Fibroblast of skin of scalp (primary cell): ENCODE measurements around the gene DLD.
"Not testable (repeated sequence)": the region's sequence is repeated elsewhere in the genome, so short reads cannot be mapped to it uniquely, and the experiment has no call there.

ENCODE experiments used
- DNase-seq: peaks from one replicate; pipeline ENCODE4 v3.0.0-alpha.2; 2013

Gene DLD

DNA sequence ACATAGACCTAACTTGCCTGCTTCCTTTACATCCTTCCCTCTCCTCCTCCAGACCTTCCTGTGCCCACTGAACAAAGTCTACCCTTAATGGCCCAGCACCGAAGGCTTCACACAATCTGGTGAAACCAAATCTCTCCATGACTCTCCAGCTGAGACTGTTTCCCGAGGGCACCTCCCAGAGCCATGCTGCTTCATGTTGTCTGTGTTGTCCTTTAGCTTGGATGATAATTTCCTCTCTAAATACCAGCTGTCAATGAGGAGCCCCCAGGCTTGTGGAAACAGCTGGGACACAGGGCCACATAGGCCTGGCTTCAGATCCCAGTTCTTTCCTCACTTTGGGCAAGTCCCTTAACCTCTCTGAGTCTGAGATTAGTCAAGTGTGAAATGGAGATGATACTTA, 54.3 kb downstream of the DLD start:
- DNase-seq, result no peak

DNA sequence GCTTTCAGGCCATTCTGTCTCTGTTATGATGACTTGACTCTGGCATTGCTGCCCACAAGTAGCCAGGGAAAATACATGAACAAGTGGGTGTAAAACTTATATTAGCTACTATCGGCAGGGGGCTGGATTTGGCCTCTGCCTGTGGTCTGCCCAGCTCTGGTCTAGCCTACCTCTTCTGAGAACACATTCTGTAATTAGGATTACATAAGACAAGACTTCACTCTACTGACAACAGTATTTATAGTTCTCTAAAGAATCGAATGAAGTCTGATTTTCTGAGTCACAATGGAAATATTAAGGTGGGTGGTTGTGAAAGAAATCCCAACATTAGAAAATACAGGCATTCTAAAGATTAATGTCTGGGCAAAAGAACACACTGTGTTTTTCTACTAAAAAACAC, 55.5 kb downstream of the DLD start:
- no peak for DNase-seq

DNA sequence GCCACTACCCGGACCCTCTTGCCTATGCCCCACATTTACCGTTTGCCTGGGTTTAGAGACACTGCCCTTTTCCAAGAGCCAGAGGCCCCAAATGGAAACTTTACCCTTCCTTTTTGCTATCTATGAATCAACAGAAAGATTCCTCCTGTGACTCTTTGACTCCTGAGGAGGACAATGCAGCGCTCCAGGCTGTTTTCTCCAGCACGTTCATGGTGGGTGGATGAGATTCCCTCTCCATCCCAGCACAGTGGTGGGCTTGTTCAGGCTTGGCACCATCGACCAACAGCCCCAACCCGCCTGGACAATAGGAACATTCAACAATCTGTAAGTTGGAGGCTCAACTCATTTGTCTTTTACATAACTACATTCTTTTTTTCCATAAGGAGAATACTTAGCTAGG, 55.9 kb downstream of the DLD start:
- no peak for DNase-seq

DNA sequence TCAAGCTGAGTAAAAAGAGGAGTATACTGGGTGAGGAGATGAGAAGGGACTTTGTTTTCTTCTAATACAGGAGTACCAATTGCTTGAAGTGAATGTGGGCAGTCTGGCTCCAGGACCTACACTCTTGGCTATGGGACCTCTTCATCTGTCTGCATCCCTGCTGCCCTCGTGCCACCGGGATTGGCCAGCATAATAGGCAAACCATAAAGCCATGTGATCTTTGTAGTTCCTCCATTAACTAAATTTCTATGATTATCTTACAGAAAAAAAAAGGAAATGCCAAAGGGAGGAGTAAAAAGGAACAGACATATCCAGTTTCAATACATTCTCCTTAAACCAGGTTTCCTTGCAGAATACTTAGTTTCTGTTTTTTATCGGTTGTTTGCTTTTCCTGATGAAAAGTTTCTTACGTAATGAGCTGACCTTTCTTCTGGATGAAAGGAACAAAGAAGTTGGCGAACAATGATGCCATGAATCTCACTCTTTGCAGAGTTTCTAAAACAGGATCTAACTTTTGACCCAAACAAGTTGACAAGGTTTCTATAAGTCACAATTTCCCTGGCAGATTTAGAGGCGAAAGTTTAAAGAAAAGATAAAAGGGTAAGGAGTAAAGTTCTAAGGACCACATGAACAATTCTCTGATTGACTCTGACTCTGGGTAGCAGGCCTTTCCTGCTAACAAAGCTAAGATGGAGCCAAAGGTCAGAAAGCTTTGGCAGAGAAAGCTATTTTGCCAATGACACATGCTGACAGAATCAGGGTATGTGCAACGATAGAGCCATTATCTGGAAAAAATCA, 57.9 kb downstream of the DLD start:
- DNase-seq, result peak; percentile 84

DNA sequence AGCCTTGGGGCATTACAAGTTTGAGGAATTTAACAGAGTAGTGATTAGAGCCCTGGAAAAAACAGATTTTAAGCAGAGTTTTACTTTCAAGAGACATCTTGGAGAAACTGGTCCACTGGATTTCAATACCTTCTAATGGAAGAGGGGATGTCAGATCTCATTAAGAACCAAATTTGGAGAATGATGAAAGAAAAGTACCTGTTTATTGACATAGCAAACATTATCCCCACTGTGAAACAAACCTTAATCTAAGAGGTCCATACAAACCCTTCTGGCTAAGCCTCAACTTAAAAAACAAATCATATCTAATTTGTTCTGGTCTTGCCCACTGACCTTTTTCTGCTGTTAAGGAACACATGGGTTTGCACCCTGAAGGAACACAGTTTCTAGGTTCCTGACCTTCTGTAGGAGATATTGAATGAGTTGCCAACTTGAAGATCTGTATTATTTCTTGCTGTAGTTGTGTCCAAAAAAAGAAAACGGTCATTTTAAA, 58.5 kb downstream of the DLD start:
- DNase-seq, result no peak

DNA sequence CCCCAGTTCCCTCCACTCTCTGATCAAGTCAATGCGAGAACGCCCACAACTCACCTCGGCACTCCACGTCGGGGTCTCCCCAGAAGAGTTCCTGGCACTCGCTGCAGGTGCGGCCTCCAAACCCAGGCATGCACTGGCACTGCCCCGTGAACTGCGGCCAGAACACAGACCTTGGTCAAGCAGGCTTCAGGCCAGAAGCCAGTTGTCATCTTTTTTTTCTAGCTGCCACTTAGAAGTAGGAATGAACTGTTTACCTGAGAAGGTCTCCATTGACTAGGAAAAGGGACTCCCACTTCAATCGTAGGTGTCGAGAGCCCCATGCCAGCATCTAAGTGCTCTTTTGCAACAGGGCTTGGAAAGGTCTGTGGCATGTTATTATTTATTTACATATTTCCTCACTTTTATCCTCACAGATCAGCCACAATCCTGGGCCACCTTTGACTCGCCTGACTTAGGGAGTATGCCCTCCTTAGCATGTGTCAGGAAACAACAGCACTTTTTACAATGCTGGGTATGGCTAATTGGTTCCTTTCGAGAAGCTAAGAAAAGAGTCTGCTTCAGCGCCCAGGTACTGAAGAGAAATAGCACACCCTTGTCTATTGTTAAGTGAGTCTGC, 60.3 kb downstream of the DLD start:
- no peak for DNase-seq

DNA sequence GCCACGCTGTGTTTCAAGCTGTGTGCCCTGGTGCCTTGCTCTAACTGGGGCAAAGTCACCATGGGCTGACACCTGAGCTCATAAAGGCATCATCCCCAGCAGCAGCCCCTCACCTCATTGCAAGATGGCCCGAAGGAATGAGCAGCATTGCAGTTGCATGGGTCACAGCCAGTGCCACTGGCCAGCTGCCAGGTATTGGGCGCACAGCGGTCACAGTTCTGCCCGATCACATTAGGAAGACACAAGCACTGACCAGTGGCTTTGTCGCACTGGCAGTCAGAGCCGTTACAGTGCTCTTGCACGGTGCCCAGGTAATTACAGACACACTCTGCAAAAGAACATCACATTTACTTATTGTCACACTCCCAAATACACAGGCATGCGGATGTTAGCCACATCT, 60.9 kb downstream of the DLD start:
- DNase-seq, result no peak

DNA sequence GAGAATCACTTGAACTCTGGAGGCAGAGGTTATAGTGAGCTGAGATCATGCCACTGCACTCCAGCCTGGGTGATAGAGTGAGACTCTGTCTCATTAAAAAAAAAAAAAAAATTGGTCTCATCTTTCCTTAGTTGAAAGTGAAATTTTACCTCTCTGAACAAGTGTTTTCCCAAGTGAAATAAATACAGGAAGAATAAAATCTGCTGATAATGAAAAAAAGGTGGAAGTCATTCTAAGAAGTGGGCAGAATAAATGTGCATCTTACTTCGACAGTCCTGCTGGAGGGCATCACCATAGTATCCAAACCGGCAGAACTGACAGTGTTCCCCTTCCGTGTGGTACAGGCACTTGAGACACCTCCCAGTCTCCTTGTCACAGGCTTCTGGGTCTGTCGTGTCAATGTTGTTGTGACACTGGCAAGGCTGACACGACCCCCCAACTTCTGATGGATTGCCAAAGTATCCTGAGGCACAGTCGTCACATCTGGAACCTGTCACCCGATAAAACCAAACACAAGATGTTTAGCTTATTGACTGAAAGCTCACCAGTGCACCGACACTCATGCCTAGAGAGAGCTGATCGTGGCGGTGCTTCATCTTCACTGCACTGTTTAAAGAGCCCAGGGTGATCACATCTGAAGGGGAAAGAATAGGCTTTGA, 62.4 kb downstream of the DLD start:
- no peak for DNase-seq

DNA sequence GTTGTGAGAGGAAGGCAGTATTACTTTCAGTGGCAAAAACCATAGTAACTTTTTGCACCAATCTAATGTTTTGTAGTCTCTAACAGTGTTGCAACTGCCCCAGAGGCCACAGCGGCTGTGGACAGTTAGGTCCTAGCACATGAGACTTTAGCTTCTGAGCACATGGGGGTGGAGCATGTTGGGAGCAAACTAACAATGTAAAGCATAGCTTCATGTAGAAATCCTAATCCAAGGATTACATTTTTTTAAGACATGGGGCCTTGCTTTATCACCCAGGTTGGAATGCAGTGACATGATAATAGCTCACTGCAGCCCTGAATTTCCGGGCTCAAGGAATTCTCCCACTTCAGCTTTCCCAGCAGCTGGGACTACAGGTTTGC, 62.9 kb downstream of the DLD start:
- DNase-seq, result peak; percentile 34

DNA sequence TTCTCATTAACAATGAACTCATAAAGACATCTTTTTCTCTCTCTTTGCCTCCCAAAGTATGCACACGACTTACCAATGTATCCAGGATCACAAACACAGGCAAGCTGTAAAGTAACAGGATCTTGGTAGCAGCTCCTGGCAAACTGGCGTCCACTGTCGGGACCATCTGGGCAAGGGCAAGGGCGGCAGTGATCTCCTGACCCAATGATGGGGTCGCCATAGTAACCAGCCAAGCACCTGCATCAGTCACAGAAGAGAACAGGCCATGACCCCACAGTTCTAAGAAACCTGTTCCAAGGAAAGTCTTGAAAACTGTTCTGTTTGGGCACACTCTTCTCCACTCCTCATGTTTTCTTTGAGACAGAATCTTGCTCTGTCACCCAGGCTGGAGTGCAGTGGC, 64.4 kb downstream of the DLD start:
- DNase-seq, result no peak

DNA sequence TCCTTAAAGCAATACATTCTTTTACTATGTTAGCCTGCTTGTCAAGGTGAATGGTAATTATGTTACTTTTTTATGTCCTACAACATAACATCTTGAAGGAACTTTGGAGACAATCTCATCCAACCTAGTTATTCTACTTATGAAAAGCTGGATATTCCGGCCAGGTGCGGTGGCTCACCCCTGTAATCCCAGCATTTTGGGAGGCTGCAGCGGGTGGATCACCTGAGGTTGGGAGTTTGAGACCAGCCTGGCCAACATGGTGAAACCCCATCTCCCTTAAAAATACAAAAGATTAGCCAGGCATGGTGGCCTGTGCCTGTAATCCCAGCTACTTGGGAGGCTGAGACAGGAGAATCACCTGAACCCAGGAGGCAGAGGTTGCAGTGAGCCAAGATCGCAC, 66.0 kb downstream of the DLD start:
- DNase-seq, result not testable (repeated sequence)

DNA sequence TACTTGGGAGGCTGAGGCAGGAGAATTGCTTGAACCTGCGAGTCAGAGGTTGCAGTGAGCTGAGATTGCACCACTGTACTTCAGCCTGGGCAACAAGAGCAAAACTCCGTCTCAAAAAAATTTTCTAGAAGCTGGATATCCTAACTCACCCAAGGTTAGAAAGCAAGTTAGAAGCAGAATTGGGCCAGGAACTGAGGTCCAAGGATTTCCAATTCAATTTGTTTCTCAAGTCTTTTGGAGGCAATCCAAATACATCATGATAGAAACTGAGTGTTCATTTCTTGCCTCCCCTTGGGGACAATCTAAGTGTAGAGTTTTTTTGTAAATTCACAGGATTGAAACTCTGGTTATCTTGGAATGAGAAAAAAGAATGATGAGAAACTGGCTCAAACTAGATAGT, 66.5 kb downstream of the DLD start:
- DNase-seq, result no peak

DNA sequence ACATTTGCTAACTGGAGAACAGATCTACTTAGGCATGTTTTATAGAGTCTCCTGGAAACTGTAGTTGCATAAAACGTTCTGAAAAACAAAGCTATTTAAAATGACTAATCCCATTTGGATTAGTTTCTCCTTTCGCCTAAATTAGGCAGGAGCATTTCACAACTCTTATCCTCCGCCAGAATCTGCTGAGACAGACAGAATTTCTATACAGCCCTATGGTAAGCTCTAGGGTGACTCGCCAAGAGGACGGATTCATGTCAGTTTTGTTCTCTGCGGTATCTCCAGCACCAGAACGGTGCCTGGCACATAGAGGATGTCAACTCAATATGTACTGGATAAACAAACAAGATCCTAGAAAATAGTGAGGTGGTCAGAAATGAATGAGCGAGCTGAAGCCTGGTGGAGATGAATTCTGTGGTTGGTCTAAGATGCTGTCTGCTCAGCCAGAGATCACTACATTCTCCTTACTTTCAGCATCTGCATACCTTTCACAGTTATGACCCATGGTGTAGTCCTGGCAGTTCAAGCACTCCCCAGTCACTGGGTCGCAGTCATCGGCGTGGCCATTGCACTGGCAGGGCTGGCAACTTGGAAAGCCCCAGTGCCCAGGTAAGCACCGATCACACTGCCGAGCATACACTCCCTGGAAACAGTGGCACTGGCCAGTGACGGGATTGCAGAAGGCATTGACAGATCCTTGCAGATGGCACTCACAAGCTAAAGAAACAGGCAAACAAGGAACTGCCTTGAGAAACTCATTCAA, 68.0 kb downstream of the DLD start:
- peak; percentile 74 for DNase-seq

DNA sequence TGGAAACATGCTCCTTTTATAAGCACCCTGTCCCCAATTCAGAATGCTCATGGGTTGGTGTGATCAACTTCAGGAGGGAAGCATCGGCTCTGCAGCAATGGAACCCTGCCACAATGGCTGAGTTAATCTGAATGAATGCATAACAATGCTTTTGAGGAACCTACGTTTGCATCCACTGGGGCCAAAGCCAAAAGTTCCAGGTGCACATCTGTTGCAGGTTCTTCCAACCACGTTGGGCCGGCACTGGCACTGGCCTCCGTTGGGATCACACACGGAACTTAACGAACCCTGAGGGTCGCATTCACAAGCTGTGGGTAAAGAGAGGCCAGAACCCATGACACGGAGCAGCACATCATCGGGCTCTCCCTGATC, 68.5 kb downstream of the DLD start:
- no peak for DNase-seq

DNA sequence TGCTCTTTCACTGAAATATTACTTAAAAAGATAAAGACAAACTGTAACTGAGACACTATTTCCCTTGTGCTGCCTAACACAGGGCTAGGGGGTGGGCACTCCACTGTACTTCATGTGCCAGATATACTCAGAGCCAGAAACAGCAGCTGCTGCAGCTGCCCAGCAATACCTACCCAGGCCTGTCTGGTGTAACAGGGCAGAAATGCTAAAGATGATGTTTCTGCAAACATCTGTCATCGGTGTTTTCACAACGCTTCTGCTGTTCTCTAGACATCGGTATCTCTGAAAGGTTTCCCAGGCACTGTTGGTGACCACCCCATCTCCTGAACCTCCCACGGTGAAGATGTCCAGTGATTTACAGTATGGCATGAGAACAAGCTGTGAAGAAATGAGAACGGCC, 69.3 kb downstream of the DLD start:
- DNase-seq, result no peak

DNA sequence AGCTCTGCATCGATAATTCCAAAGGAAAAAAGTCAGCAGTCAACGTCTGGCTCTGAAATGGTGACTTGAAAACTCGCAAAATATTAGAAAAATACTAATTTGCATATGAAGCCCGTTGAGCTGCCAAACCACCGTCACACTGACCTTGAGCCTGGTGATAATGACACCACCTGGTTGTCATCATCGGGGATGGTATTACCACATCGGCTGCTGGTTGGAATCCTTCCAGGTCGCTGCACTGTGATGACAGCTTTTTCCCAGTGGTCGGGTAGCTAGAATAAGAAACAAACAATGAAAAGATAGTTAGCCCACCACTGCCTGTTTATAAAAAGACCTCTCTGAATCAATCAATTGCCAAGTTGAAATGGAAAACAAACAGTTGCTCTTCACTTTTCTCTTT, 70.4 kb downstream of the DLD start:
- DNase-seq, result no peak

DNA sequence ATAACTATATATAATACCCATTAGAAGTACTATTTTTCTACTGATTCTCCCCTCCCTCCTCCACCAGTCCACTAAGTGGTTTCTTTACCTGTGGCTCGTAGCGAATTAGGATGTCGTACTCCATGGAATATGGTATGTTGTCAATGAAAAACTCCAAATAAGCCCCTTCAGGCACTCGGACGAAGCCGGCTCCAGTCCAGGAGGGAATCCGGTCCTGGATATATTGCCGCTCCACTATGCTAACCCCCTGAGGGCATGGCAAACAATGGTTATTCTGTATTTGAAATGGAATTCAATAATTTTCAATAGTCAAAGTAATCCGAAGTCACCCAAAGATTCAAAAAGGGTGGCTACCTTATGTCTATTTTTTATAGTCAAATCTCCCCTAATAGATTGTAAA, 71.8 kb downstream of the DLD start:
- DNase-seq, result no peak

DNA sequence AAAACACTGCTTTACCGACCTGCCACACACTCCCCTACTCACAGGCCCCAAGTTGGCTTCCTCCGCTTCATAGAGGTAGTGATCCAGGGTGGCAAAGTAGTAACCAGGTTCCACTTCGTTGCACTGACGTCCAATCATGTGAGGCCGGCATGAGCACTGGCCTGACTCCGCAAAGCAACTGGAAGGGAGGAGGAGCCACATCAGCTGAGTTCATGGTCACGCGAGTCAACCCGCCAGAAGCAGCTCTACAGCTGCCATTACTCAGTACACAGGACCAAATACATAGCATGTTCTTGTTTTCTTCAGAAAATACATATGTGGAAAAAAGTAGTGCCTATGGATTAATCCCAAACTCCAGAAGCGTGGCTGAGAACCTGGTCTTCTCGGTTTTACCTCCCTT, 73.5 kb downstream of the DLD start:
- no peak for DNase-seq

DNA sequence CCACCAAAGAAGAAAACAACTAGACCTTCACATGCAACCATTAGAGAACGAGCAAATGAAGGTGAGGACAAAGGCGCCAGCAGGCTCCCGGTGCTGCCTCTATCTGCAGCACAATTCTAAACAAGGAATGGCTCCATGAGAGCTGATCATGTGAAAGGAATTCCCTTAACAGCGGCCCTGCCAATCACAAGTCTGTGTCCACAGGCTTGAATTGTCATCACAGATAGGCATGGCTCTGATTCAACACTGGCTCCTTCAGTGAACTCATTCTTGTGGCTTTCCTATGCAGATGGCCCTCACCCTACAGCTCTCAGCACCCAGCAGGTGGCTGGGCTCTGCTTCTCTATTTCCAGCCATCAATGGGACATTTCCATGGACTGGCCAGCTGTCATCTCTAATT, 75.7 kb downstream of the DLD start:
- DNase-seq, result peak; percentile 94

DNA sequence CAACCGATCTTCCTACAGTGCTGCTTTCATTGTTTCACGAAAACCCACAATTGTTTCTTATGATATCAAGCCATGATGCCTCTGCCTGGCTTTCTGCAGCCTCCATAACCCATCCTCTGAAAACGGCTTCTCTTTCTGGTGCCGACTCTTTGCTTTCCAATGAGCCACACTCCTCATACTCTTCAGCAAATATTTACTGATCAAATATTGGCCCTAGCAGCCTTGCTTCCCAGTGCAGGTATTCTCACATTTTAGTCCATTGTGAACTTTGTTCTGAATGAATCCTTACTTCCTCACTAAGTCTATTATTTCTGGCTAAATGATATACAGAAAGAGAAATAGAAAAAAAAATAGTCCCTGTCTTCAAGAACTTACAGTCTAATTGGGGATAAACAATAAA, 76.4 kb downstream of the DLD start:
- no peak for DNase-seq

DNA sequence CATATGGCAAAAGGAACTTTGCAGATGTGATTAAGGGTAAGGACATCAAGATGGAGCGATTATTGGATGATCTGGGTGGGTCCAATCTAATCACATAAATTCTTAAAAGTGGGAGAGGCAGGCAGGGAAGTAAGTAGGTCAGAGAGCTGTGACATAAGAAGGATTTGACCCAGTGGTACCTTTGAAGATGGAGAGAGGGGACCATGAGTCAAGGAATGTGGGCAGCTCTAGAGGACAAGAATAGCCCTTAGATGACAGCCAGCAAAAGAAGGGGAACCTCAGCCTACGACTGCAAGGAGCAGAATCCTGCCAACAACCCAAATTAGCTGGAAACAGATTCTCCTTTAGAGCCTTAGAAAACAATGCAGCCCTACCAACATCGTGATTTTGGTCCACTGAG, 77.5 kb downstream of the DLD start:
- DNase-seq, result no peak

DNA sequence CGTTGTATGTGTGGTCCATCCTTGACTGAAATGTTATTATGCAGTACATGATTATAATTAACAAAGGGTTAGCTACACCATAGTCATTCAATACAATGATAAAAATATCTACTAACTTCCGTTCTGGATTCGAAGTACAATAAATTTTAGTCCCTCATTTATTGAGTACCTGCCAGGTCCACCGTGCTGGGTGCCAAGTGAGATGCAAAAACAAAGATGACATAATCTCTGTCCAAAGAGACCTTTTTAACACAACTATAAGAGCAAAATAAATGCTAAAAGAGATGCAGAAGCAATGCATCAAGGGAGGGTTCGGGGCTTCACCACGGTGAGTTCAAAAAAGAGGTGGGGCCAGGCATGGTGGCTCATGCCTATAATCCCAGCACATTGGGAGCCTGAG, 78.9 kb downstream of the DLD start:
- DNase-seq, result no peak
